Motor neuron (in vitro differentiated cells): ENCODE results near the gene C10orf90. TPM values are rescaled to one million over a fixed set of nuclear protein-coding genes. Genes with fewer than 3 reads are reported as not detected.
A peak's percentile ranks its signal among the peaks of the same experiment; 100 is the strongest.

ENCODE experiments used
- ATAC-seq, 8 experiments: fragments of 200-7000 bp; cut with Tn5 transposase; replicated peaks in 6 of 8; 2 replicates each; pipeline ENCODE4 v1.8.0; 2021; ENCODE audit warnings: mild to moderate bottlenecking in 8 of 8, moderate library complexity in 8 of 8
- H3K27ac ChIP-seq, 2 donors: fragments of 250-450 bp; sonication (Bioruptor Pico); 2 replicates each; pipeline ENCODE4 v1.9.0; 2021; ENCODE audit warnings: antibody characterized with exemption in 2 of 2, mild to moderate bottlenecking in 2 of 2, moderate library complexity in 1 of 2
- H3K4me1 ChIP-seq, 2 donors: fragments of 250-450 bp; sonication (Bioruptor Pico); replicated peaks in 1 of 2; 2 replicates each; pipeline ENCODE4 v1.6.1; 2021; ENCODE audit warnings: antibody characterized with exemption in 2 of 2, mild to moderate bottlenecking in 2 of 2, moderate library complexity in 1 of 2
- H3K4me3 ChIP-seq, 5 donors: fragments of 250-450 bp; sonication (Bioruptor Pico); 2 replicates each; pipeline ENCODE4 v1.9.0; 2021; ENCODE audit warnings: antibody characterized with exemption in 5 of 5, mild to moderate bottlenecking in 5 of 5, moderate library complexity in 4 of 5
- WGBS, 10 experiments: fragments of 450-650 bp; shearing (Covaris generic); methylation state at CpG; one replicate each; pipeline ENCODE4 v1.0.0; 2022; 5-methylcytosine and 5-hydroxymethylcytosine counted together
- in situ Hi-C, 9 experiments: fragments of 400-800 bp; cut with MboI; loops; one replicate each; pipeline ENCODE4 v1.15.0; 2021; ENCODE audit warnings: low sequenced_read_pairs in 9 of 9, low pct_unique_long_range_greater_than_20kb in 2 of 9; ENCODE audit not compliant: unreplicated experiment in 9 of 9
- total RNA-seq, 8 experiments: library from RNA; unstranded; fragments of 300-600 nt; gene quantifications; 2 replicates each; pipeline versions ENCODE4 v1.2.3 to v1.2.4, GENCODE V29; 2022

Gene C10orf90
- total RNA-seq, 8 experiments from 2014 or later, result 0.05 to 0.36 (median 0.23) TPM

DNA sequence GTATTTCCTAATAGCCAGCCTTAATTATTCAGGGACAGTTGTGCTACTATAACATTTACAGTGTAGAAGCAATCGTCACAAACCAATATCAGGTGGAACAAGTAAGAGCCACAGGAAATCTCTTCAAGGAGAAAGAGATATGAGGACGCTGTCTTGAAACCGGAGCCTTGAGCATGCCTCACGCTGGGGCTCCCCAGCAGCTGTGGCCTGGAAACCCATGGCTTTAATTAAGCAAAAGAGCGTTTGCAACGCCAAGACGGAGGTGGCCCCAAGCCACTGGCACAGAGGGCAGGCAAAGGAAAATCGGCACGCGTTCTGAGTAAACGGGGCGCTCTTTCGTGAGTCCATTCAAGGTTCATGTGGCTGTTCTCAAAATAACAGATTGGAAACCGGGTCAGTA lies 84.4 kb downstream of the C10orf90 start:
- 29 to 100% (median 58%) methylated on average over 1 to 10 of the region's 14 CpGs; no CpG with 5 or more reads in 1 of the 10 experiments for WGBS, 10 experiments
- in situ Hi-C loops, result no loop called here
- peaks cover 0 to 3% of the 10 kb centered on the region in 2 donors for H3K4me1 ChIP-seq

DNA sequence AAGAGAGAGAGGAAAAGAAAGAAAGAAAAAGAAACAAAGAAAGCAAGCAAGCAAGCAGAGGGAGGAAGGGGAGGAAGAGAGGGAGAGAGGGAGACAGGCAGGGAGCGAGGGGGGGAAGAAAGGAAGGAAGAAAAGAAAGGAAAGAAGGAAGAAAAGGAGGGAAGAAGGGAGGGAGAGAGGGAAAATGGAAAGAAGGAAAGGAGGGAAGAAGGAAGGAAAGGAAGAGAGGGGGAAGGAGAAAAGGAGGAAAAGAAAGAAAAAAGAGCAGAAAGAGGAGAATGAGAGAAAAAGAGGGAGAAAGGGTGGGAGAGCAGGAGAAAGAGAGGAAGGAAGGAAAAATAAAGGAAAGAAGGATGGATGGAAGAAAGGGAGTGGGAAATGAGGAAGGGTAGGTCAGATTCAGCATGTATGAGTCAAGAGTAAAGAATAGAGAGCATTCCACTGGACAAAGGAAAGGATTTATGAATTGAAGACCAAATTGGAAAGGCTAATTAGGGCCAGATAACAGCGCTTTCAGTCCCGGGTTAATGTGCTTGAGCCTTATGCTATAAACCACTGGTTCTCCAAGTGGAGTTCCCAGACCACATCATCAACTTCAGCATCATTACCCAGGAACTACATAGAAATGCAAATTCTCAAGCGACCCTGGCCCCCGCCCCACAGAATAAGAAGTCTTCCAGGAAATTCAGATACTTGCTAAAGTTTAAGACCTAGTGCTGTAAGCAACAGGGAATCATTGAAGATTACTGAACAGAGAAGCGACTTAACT lies 85.1 kb downstream of the C10orf90 start:
- WGBS, 10 experiments, result 29 to 80% (median 52%) methylated on average over 1 to 6 of the region's 6 CpGs; no CpG with 5 or more reads in 1 of the 10 experiments

More for the DNA sequence above, 84.4 kb downstream of the C10orf90 start:
- Histone ChIP-seq H3K27ac (no peak overlapping the region), H3K4me3 (no peak overlapping the region)
- no peak for ATAC-seq

DNA sequence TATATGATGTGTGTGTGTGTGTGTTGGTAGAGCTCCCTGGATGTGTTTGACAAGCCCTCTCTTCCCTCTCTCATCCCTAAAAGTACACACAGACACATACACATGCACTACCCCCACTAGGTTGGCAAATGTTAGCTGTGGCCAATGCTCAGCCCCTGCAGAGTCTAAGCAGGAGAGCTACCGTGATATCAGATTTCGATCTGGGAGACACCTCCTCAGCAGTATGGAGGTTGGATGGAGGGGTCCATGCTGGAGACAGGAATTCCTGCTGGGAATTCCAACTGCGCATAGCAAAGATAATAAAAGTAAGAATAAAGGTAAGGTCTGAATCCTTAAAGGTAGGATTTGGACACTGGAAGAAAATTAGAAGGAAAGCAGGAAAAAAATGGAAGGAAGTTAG lies 85.7 kb downstream of the C10orf90 start:
- peaks cover 0 to 3% of the 10 kb centered on the region in 2 donors for H3K4me1 ChIP-seq
- no peak for ATAC-seq
- in situ Hi-C loops, result no loop called here
- H3K27ac ChIP-seq, result no peak overlapping the region
- no peak overlapping the region for H3K4me3 ChIP-seq
- WGBS, 10 experiments, result 30 to 93% (median 85%) methylated on average over 1 to 3 of the region's 3 CpGs; no CpG with 5 or more reads in 2 of the 10 experiments

More for the DNA sequence above, 85.1 kb downstream of the C10orf90 start:
- no peak overlapping the region for H3K4me3 ChIP-seq
- in situ Hi-C loops, result no loop called here
- H3K4me1 ChIP-seq, result peaks cover 0 to 3% of the 10 kb centered on the region in 2 donors
- ATAC-seq, result peak in 5 of 8 experiments; percentile 22 to 56 (median 36)
- H3K27ac ChIP-seq, result no peak overlapping the region

DNA sequence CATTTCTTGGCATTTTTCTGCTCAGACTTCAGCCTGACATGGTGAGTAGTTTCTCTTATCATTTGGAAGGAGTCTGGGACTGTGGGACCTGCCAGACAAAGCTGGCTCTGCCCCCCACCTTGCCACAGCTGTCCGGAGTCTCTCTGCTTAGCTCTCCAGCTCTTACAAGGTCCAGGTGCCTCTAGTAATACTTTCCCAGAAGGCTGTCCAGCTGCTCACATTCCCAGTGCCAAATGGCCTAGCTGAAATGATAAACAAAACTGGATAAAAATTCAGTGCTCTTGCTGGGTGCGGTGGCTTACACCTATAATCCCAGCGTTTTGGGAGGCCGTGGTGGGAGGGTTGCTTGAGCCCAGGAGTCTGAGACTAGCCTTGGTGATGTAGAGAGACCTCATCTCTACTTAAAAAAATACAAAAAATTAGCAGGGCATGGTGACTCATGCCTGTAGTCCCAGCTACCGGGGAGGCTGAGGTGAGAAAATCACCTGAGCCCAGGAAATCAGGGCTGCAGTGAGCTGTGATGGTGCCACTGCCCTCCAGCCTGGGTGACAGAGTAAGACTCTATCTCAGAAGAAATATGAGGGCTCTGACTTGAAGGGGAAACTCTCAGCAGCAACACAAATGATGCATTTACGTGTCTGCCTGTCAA lies 86.8 kb downstream of the C10orf90 start:
- Histone ChIP-seq H3K4me1 (peaks cover 0 to 3% of the 10 kb centered on the region in 2 donors), H3K4me3 (no peak overlapping the region), H3K27ac (no peak overlapping the region)
- in situ Hi-C loops, result no loop called here
- no peak for ATAC-seq
- WGBS, 10 experiments, result 33 to 100% (median 97%) methylated on average over 1 to 5 of the region's 6 CpGs; no CpG with 5 or more reads in 1 of the 10 experiments

DNA sequence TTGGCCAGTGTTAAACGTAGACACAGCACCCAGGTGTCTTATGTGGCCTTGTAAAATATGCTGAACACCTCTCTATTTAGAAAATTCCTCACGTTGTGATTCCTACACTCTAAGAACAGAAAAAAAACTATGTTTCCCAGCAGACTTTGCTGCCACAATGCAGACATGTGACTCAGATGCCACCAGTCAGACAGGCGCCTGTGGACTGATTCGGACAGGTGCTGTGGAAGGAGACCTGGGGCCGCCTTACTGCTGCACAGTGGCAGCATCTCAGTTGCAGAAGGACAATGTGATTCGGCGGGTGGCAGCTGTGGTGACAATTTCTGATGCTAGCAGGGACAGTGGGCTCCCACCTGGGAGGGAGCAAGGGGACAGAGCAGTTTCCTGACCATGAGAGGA lies 88.8 kb downstream of the C10orf90 start:
- ATAC-seq, result no peak
- WGBS, 10 experiments, result 56 to 93% (median 85%) methylated on average over 1 to 6 of the region's 7 CpGs; no CpG with 5 or more reads in 4 of the 10 experiments
- Histone ChIP-seq H3K27ac (no peak overlapping the region), H3K4me1 (peaks cover 0 to 3% of the 10 kb centered on the region in 2 donors), H3K4me3 (no peak overlapping the region)
- in situ Hi-C loops, result no loop called here

DNA sequence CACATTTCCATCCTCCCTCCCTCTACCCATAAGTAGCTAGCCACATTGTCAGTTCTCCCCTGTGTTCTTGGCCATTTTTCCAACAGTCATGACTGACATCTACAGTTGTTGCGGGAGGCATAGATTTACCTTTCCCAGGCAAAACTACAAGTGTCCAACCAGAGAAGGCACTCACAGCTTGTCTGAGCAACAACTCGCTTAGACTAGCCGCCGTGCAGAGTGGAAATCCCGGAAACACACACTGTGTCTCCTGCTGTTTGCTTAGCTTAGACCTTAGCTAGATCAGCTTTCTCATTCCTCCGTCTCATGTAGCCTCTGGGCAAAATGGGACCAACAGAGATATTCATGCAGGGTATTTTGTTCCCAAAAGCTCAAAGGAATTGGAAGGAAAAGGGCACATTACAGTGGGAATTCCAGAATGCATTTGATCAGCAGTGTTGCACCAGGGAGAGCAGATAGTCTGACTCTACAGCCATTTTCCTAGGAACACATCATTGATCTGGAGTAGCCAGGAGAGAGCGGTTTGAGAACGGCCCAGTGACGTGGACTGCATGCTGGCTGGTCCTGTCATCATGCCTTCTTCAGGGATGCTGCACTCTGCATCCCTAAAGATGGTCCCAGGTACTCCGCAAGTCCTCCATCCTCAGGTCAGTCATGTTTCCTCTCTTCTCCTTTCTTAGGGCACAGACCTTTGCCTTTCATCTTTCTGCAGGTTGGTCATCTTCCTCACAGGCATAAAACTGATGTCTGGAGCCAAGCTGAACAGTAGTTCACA lies 89.4 kb downstream of the C10orf90 start:
- Histone ChIP-seq H3K4me1 (peaks cover 0 to 3% of the 10 kb centered on the region in 2 donors), H3K27ac (no peak overlapping the region), H3K4me3 (no peak overlapping the region)
- in situ Hi-C loops, result no loop called here
- WGBS, 10 experiments, result 59 to 100% (median 90%) methylated on average over 1 to 9 of the region's 10 CpGs; no CpG with 5 or more reads in 2 of the 10 experiments
- peak in 1 of 8 experiments; percentile 37 for ATAC-seq

DNA sequence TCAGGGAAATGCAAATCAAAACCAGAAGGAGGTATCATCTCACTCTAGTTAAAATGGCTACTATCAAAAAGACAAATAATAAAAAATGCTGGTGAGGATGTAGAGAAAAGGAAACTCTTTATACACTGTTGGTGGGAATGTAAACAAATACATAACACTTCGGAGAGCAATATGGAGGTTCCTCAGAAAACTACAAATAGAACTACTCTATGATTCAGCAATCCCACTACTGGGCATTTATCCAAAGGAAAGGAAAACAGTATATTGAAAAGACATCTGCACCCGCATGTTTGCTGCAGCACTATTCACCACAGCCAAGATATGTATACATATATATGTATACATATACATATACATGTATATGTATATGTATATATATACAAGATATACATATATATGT lies 94.2 kb downstream of the C10orf90 start:
- ATAC-seq, result no peak
- Histone ChIP-seq H3K27ac (no peak overlapping the region), H3K4me3 (no peak overlapping the region), H3K4me1 (peaks cover 0 to 2% of the 10 kb centered on the region in 2 donors)
- 20 to 92% (median 56%) methylated on average over 1 to 2 of the region's 2 CpGs; no CpG with 5 or more reads in 5 of the 10 experiments for WGBS, 10 experiments
- in situ Hi-C loops, result no loop called here

DNA sequence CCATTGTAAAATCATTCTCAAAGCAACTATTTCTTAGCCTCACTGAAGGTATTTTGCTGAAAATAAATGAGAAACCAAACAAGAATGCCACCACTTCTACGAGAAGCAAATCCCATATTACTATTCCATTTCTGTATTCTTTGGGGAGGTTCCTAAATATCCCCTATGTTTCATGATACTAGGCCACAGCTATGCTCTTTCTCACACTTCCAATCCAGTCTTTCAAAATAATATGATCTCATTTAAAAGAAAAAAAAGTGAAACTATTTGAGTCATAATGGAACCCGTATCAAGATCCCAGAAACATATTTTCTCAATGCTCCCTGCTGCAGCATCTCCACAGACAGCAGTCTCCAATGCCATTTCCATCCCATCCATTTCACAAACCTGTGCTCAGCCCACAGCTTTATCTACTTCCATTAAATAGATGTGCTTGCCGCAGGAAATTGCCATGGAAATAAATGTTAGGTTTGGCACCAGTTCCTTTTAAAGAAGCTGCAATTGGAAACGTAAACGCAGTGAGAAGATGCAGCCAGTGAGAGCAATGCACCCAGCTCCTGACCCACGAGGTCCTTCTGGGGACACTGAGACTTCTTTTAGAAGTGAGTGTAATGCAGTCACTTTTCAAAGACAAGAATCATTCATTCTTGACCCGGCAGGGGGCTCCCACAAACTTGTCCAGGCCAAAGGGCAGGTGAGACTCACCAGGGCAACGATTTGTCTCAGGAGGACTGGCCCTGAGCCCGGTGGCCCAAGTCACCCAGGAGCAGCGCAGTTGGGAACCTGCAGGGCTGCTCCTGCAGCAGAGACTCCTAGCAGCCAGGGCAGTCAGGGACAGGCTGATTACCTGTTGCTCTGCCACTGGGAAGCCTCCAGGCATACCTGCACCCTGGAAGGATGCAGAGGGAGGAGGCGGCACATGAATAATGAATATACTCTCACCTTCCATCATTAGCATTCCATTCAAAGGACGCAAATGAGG lies 99.6 kb downstream of the C10orf90 start:
- WGBS, 10 experiments, result 20 to 92% (median 76%) methylated on average over 1 to 5 of the region's 12 CpGs; no CpG with 5 or more reads in 1 of the 10 experiments
- Histone ChIP-seq H3K4me3 (no peak overlapping the region), H3K4me1 (peaks cover 14 to 19% of the 10 kb centered on the region in 2 donors), H3K27ac (no peak overlapping the region)
- in situ Hi-C loops, result no loop called here
- ATAC-seq, result peak in 3 of 8 experiments; percentile 16 to 63 (median 55)

DNA sequence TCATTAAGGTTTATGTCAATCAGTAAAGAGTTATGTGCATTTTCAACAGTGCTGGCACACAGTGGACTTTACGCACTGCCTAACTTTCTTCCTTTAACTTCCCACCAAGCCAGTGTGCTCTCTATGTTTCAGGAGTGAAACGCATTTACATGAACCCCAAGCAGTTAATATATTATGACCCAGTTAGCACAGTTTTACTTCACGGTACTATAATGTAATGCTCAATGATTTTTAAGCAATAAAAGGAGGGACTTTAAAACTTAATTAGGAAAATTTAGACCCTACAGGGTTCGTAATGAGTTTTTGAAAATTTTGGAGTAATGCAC lies 100.3 kb downstream of the C10orf90 start:
- Histone ChIP-seq H3K4me3 (no peak overlapping the region), H3K4me1 (peaks cover 14 to 19% of the 10 kb centered on the region in 2 donors), H3K27ac (no peak overlapping the region)
- ATAC-seq, result peak in 2 of 8 experiments; percentile 24 to 62
- in situ Hi-C loops, result no loop called here
- 12 to 100% (median 55%) methylated on average over 1 to 4 of the region's 4 CpGs for WGBS, 10 experiments

DNA sequence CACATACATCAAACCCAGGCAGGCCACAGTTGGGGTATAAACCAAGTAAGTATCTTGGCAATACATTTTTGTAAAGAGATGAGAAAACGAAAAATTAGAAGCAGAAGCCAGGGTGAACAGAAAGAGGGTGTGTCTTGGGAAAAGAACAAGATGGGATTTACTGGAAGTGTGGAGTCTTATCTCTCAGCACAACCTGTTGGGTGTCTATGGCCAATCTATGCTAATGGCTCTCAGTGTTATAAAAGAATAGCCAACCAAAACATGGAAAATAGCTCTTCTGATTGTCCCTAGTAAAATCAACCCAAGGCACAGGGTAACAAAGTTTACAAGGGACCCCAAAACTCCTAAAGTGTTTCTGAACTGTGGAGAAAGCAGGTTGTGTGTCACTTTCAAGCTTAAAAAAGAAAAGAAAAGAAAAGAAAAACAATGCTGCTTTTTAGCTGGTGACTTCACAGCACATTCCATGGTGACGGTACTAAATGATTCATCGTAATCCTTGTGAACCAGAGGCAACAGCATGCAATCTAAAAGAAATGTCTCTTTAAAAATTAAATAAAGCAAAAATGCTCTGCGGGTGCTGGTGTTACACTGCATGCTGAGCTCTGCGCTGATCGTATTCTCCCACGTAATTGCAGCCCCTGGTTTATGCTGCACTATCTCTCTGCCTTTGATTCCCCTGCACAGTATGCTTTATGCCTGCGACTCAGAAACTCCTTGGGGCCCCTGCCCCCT lies 100.8 kb downstream of the C10orf90 start:
- Histone ChIP-seq H3K4me3 (no peak overlapping the region), H3K27ac (no peak overlapping the region), H3K4me1 (peaks cover 14 to 19% of the 10 kb centered on the region in 2 donors)
- ATAC-seq, result peak; percentile 79 to 96 (median 88)
- 0 to 57% (median 12%) methylated on average over 1 to 8 of the region's 8 CpGs for WGBS, 10 experiments
- in situ Hi-C loops, result no loop called here

DNA sequence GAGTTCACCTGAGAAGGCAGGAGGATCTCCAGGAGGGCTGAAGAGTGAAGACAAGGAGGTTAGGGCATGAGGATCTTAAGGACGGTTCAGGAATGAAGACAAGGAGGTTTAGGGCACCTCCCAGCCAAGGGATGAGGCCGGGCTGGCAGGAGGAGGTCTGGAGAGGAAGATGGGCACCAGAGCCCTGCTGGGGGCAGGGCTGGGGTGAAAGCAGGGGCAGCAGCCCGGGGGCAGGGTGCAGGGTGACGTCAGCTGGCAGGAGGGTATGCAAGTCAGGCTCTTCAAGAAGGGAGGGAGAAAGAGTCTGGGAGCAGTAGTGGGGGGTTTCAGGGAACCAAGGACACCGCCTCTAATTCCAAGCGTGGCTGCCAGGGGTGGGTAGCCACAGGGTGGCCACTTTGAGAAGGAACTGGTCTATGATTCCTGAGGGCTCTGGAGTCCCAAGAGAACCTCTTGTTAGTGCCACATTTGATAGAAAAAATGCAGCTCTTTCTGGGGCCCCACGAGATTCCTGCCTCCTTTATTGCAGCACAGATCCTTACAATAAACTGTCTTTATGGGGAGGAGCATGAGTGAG lies 101.6 kb downstream of the C10orf90 start:
- Histone ChIP-seq H3K4me1 (peaks cover 14 to 19% of the 10 kb centered on the region in 2 donors), H3K27ac (no peak overlapping the region), H3K4me3 (no peak overlapping the region)
- WGBS, 10 experiments, result 60 to 100% (median 67%) methylated on average over 1 to 3 of the region's 7 CpGs; no CpG with 5 or more reads in 5 of the 10 experiments
- ATAC-seq, result peak in 2 of 8 experiments; percentile 12 to 22
- in situ Hi-C loops, result no loop called here
